ENCODE measurements around the gene WFS1.

GRCh38 chr4:6343939-6344408 lies 74.3 kb downstream of the WFS1 start:
- TF ChIP-seq CTCF (conservative IDR thresholded peaks at IDR 0.05) (no peak; the same call in 1 of the 2 replicates), EZH2 (IDR thresholded peaks at IDR 0.05; ENCODE audit: low read depth) (no peak)
